NCI-H526 treated with DMSO at 0.1 percent for 48 hours (cell line): ENCODE results near the gene CCM2.

ENCODE experiments used
- DNase-seq: peaks from one replicate; lab custom pipeline; 2025; lab: John Stamatoyannopoulos, UW

Gene CCM2

GRCh38 chr7:45068236-45069023 lies 68.4 kb downstream of the CCM2 start:
- DNase-seq: no peak

DNA sequence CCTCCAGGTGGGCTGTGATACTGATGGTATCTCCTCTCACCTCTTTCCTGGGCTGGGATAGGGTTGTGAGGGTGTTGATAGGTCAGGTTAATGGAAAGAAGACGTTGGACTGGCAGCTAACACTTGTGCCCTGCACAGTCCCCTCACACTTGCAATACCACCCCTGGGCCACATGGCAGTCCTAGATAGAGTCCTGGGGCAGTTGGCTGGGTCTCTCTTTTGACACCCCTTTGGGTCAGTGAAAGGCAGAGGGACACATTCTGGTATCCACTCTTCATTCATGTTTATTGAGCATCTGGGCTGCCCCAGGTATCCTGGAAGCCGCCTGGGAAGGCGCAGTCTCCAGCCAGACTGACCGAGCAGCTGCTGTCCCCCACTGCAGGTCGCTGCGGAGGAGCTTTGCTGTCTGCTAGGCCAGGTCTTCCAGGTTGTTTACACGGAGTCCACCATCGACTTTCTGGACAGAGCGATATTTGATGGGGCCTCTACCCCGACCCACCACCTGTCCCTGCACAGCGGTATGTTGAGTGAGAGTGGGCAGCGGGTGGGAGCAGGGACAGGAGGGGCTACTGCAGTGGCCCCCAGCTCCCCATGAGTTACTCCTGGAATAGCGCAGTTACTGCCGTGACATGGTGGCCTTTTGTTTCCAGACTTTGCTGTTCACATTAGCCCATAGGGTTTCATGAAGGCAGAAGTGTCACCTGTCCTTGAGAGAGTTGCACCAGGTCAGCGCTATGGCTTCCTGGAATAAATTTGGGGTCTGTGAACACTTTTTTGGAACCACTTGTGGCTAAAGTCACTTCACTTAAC lies 69.6 kb downstream of the CCM2 start:
- no peak for DNase-seq

DNA sequence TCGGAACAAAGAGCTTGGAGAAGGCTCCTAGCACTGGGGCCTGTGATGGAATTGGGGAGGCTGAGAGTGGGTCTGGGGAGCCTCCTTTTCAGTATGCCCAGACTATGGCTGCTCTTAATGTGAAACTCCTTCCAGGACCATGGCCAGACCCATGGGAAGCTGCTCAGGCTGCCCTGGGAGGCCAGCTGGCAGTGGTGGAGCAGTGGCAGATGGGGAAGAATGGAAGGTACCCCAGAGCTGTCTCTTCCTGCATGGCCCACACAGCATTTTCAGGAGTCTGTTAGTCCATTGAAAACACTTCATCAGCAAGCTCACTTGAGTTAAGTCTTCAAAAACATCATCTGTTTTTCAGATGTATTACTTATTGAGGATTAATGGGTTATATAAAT lies 70.2 kb downstream of the CCM2 start:
- no peak for DNase-seq

- DNase-seq: no peak
These were observed 71.5 kb downstream of the CCM2 start for GRCh38 chr7:45071528-45071927.

DNA sequence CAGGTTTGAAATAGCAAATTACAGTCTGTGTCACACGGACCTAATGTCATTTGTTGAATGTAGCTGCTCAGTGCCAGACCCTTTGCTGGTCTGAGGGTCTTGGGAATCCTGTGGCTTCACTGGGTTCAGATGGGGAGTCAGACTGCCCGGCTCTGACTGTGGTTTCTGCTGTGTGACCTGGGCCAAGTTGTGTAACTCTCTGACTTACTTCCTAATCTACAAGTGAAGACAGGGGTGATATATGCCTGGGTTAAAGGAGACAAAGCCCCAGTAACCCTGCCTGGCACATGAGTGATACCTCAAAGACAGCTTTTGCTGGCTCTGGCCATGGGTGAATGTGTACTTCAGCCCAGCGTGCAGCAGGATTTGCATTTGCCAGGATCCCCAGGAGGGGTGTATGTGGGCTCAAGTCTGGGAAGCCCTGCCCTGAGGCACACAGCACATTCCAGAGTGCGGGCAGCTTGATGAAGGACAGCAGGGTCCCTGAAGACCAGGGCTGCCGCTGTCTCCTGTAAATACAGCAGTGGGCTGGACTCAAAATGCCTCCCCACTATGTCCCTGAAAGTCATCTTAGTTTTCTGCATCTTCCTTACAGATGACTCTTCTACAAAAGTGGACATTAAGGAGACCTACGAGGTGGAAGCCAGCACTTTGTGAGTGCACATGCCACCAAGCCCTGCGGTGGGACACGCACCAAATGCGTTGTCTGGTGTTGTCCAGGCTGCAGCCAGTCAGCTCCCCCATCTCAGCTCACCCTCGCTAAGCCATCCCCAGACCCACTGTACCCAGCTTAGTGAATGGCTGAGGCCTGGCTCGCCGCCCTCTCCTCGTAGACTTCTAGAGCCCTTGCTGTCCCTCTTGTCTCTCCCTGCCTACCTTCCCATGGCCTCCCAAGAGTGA lies 72.4 kb downstream of the CCM2 start:
- no peak for DNase-seq

DNA sequence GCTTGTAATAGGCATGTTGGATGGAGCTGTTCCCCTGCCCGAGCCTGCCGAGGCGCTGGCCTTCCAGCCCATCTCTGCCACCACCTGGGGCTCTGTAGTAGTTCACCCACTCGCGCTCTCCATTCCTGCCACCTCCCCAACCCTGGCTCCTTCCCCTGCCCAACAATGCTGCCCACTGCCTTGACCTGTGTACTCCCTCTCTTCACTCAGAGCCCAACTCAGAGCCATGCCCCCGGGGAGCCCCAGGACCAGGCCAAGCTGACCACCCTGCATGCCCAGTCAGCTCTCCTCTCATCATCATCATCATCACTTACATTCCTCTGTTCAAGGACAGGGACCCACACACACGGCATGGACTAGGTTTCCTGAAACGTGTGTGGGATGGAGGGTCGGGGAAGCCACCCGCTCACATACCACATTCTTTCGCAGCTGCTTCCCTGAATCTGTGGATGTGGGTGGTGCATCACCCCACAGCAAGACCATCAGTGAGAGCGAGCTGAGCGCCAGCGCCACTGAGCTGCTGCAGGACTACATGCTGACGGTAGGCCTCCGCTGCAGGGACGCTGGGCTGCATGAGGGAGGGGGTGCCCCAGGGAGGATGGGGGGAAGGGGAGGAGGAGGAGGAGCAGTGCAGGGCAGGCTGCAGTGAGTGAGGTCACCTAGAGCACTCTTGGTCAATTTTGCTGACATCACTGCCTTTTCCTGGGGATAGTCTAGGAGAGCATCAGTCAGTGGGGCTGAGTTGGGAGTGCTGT lies 73.2 kb downstream of the CCM2 start:
- no peak for DNase-seq

GRCh38 chr7:45073786-45074527 lies 74.0 kb downstream of the CCM2 start:
- DNase-seq: no peak

DNA sequence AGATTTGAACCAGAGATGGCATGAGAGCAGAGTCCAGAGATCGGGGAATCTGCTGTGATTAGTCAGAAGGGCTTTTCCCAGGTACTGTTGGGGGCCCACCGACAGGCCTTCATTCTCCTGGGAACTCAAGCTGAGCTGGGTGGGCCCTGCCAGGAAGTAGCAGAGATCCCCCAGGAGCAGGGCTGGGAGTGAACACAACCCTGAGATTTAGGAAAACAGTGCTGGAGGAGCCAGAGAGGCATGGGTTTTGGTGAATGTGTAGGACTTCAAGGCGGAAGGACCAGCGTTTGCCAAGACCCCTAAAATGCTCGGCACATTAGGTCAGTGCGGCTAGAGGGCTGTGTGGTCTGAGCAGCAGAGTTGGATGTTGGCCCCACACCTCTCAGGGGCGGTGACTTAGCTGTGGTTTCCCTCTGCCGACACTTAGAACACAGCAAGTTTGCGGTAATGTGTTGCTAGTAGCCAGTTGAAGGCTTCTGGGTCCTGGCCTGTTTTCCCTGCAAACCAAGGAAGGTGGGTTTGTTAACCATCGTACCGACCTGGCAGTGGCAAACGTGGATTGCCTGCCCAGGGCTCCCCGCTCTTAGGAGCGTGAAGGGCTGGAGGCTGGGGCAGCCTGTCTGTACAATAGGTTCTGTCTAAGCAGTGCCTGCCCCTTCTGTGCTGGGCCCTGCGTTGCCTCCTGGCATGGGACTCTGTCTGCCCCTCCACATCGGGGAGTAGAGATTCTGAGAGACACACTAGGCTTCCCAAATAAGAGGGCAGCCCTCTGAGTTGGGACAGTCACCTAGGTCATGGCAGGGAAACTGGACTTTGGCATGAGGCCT lies 74.7 kb downstream of the CCM2 start:
- no peak for DNase-seq

DNA sequence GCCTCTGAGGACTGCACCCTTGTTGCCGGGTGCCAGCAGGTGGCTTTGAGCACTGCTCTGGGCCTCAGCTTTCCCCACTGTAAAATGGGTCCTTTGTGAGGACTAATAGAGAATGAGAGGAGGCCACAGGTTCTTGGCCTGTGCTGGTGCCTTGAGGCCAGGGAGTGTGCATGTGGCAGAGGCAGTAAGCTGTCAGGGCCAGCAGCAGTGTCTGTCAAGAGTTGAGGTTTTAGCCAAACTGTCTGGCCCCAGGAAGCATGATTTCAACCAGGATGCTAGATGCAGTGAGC lies 75.3 kb downstream of the CCM2 start:
- DNase-seq: no peak

GRCh38 chr7:45075871-45076796 lies 76.1 kb downstream of the CCM2 start:
- DNase-seq: no peak

DNA sequence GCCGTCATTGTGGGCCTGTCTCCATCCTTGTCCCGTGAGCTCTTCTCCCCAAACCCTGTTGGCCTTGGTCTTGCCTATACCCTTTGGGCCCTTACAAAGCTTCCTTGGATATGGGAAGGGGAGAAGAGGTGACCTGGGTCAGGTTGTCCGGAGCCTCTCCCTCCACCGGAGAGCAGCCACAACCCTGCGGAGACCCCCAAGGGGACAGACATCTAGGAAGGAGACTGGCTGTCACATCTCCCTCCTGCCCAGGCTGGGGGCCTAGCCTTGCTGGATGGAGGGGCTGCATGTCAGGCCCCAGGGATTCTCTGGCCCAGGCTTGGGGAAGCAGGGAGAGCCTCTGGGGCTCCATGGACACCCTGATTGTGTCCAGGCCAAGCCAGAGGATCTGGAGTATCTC lies 76.9 kb downstream of the CCM2 start:
- DNase-seq: no peak

DNA sequence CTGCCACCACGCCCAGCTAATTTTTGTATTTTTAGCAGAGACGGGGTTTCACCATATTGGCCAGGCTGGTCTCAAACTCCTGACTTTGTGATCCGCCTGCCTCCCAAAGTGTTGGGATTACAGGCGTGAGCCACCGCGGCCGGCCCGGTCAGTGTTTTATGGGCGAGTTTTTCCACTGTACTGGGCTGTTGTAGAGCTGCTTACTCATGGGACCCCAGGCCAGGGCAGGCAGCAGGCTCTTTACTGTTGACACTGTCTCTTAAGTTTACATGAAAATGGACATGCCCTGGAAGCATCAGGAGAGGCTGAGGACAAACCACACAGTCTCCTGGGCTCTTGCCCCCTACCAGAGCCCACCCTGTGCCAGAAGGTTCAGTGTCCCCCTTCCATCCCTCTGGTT lies 77.6 kb downstream of the CCM2 start:
- no peak for DNase-seq

- DNase-seq: no peak
These were observed 78.2 kb downstream of the CCM2 start for GRCh38 chr7:45078125-45078681.

GRCh38 chr7:45080265-45080957 lies 80.4 kb downstream of the CCM2 start:
- DNase-seq: no peak

GRCh38 chr7:45080958-45081669 lies 81.1 kb downstream of the CCM2 start:
- no peak for DNase-seq

GRCh38 chr7:45081670-45081974 lies 81.6 kb downstream of the CCM2 start:
- no peak for DNase-seq

GRCh38 chr7:45082031-45082830 lies 82.2 kb downstream of the CCM2 start:
- DNase-seq: no peak
